Stimulated activated CD4-positive, alpha-beta T cell treated with anti-CD3 and anti-CD28 coated beads, Interleukin-15, amount 100 ng/mL, for 48 hours (primary cell): ENCODE measurements around the gene GAS7.

Experiments used
- DNase-seq, 2 donors: peaks; one replicate each; pipeline ENCODE4 v3.0.0-alpha.2; 2020; ENCODE audit warnings: low read depth in 2 of 2

Gene GAS7

GRCh38 chr17:10048629-10049350 is 149.6 kb downstream of the GAS7 start:
- DNase-seq = no peak

DNA sequence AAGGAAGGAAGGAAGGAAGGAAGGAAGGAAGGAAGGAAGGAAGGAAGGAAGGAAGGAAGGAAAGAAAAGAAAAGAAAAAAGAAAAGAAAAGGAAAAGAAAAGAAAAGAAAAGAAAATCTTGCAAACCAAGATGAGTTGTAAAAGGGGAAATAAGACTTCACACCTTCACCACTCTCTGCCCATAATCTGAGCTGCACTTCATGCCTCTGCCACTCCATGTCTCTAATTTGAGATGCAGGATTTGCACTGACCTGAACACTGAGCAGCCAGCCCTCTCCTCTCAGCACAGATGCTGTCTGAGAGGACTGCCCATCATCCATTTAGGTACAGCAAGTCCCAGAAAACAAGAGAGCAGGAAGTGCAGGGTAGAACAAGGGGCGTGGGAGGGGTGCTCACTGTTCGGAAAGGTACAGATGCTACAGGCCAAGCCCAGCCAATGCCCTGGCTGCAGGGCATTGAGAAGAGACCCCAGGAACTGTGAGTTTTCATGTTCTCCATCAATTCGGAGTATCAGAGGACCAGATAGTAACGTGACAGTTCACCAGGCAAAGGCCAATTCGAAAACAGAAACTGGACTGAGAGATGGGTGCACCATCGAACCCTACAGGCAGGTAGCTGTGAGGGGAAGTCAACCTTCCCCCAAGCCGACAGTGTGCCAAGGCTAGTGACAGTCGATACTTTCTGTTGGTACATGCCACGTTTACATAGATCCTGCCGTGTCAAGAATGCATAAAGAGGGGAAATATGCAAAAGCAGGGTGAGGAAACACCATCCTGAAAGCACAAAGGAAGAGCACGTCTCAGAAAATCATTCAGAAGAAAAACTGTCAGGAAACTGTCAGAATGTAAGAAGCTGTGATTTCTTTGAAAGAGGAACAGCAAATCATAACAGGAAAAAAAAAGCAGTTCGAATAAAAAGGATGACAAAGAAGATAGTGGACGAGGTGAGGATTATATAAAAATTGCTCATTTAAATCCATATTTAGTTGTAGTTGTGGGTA is 151.3 kb downstream of the GAS7 start:
- no peak for DNase-seq

DNA sequence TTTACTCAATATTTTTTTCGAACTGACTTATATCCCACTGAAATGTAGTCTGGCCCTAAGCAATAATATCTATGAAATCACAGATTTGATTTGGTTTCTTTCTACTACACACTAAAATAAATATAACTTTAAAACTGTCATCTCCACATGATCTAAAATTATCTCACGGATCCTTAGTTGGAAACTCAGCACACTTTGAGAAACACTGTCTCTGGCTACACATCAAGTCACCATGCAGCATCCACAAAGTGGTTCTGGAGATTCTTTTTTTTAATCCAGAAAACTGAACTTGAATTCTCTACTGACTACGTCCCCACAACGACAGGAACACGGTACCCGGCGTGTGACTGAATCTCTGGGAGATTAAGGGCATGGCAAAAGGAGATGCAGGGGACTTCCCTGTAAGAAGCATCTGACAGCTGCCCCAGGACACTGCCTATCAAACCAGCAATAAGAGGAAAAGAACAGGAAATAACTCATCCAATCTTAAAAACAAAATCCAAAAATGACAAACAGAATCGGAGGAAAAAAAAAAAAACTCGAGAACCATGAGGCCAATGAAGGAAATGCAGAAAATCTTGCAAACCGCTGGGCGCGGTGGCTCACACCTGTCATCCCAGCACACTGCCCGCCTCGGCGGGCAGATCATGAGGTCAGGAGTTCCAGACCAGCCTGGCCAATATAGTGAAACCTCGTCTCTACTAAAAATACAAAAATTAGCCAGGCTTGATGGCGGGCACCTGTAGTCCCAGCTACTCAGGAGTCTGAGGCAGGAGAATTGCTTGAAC is 152.3 kb downstream of the GAS7 start:
- no peak for DNase-seq

GRCh38 chr17:10042589-10043244 is 155.7 kb downstream of the GAS7 start:
- no peak for DNase-seq

DNA sequence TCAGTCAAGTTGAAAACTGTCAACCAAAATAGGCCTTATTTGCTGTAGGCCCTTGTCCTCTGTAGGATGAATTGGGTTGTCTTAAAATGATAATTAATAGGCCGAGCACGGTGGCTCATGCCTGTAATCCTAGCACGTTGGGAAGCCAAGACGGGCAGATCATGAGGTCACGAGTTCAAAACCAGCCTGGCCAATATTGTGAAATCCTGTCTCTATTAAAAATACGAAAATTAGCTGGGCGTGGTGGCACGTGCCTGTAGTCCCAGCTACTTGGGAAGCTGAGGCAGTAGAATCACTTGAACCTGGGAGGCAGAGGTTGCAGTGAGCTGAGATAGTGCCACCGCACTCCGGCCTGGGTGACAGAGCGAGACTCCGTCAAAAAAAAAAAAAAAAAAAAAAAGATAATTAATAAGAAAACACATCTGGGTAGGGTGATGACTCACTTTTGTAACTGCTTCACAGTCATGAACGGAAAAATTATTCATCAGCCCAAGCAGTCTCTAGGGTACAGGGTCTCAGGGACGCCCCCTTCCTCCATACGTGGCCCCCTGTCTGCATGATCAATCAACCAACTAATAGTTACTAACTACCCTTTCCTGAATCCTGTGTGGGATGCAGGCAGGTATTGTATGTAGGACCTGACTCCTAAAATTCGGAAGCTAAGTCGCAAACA is 156.4 kb downstream of the GAS7 start:
- DNase-seq = no peak

GRCh38 chr17:10041287-10041612 is 157.2 kb downstream of the GAS7 start:
- DNase-seq = no peak

GRCh38 chr17:10036511-10037061 is 161.8 kb downstream of the GAS7 start:
- DNase-seq = no peak

DNA sequence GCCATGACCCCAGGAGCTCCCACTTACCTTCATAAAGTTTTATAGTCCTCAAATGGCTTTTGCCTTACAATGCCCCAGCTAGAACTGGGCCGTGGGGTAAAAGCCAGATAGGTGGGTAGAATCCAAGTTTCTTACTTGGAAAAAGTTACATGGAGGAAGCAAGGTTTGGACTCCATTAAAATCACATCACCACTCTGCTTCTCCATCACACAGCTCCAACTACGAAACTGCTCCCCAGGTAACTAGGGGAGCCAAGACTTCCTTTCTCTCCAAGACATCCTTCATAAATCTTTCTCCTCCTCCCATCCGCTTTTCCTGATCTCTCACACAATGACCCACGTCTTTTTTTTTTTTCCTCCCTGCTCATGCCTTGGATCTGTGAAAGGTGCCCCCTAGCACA is 162.5 kb downstream of the GAS7 start:
- DNase-seq = no peak

DNA sequence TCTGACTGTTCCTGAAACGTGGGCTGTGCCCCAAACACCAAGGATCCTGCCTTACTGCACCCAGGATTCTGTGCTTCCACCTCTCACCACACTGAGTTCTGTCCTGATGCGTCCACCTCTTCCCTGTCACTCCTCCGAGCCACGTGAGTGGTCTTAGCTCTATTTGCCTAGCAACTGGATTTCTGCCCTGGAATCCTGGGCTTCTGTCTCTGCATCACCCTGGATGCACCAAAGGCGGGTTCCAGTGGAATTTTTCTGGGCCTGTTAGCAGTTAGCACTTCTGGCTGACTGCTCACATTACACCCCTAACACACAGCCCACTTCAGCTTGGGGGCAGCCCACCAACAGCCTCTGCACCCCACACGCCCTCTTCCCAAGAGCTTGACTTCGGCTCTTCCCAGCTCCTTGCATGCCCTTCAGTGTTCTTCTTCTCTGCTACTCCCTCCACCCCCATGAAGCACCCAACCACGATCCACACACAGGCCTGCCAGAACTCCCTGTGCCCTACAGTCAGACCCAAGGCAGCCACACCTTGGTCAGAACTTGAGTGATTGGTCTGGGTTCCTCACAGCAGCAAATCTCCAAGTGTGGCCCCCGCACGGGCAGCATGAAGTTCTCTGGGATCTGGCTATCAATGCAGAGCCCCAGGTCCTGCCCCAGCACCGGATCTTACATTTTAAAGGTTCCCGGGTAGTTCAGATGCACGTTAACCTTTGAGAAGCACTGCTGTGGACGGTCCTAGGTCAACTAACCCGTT is 163.5 kb downstream of the GAS7 start:
- DNase-seq = no peak

DNA sequence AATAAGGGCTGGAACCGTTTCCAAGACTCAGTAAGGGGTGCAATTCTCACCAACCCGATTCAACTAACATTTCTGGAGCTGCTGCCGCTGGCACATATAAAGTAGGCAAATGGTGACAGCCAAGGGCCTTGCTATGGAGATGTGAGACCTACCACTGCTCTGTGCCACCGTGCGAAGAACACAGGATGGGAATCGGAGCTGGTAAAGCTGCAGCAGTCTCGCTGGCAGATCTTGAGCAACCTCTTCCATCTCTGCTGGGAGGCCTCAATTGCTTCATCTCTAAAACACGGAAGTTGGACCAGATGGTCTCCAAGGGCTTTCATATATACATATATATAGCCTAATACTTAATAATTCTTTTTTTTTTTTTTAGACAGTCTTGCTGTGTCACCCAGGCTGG is 164.4 kb downstream of the GAS7 start:
- no peak for DNase-seq

- DNase-seq = no peak
Observed at GRCh38 chr17:10033449-10033848, 165.0 kb downstream of the GAS7 start.

GRCh38 chr17:10032118-10032852 is 166.1 kb downstream of the GAS7 start:
- no peak for DNase-seq

DNA sequence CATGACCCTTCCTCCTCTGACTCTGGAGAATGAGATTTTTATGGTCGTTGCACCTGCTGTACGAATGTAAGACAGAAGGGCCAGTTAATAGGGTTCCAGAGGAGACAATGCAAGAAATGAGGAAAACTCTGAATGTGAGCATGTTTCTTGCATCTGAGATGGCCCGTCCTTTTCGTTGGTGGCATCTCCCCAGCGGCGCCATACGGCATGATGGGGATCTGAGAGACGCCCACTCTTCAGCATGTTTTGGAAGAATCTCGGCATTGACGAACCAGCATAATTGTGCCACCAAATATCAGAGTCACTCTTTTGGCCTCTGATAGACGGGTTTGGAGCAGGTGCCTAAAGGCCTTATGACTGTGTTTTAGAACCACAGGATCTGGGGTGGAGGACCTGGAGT is 166.8 kb downstream of the GAS7 start:
- DNase-seq = no peak

DNA sequence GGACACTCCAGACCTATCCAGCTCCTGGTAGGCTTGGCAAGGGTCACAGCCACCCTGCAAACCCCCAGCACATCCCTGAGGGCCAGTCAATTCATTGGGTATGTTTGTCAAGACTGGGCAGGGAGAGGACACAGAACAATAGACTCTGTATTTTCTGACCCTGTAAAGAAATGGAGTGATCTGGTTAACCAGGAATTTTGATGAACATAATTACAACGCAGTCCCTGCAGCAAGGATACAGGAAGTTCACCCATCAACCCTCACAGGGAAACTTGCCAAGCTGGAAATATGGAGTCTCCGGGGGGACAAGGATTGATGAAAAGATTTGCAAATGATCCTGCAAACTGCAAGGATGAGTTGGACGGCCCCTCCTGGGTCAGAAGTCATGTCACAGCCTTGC is 167.3 kb downstream of the GAS7 start:
- DNase-seq = no peak

GRCh38 chr17:10029129-10029528 is 169.3 kb downstream of the GAS7 start:
- no peak for DNase-seq

DNA sequence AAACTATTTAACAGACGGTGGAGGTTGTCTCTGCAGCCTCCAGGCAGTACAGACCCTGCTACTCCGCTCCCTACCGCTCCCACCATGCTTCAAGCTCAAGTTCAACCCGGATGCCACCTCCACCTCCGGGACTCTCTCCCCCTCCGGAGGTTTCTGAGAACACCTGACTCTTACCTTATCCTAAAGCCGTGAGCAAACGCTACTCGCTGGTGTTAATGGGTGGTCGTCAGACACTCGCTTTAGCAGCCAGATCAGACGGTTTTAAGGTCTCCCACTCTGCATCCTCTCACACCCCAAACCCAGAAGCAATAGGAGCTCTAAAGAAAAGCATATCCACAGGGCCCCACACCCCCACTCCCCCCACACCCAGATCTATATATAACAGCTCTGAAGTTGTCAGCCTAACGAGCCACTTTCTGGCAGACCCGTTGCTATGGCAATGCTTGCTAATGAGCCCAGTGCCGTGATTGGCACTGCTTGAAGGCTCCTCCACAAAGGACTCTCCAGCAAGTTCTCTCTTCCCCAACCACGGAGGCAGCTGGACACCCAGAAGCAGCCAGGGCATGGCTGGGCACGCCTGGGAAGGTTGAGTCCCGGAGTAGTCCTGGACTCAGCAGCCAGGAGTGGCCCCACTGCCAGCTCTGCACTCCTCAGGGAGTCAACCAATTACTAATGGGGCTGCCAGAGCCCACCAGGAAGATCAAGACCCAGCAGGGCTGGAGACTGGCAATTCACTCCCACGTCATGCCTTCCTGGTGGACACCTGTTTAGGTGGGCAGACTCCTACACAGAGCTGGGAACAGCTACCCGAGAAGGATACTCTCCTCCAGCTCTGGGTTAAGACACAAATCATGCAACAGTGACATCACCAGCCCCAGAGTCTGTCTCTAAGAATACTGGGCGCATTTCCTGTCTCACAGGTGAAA is 172.2 kb downstream of the GAS7 start:
- DNase-seq = no peak

DNA sequence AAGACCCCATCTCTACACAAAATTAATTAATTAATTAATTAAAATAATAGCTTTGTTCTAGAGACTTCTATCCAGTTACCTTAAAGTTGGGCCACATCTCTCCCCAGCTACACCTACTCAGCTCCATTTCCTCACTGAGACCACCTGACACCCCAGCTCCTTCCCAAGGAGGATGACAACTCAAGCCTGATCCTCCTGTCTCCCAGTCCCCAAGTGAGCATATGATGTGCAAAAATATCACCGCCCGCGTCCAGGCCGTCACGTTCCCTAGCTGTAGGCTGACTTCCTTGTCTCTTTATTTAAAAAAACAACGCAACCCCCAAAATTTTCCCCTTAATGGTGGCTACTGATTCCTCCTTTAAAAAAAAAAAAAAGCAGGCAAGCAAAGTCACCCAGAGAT is 173.2 kb downstream of the GAS7 start:
- no peak for DNase-seq

DNA sequence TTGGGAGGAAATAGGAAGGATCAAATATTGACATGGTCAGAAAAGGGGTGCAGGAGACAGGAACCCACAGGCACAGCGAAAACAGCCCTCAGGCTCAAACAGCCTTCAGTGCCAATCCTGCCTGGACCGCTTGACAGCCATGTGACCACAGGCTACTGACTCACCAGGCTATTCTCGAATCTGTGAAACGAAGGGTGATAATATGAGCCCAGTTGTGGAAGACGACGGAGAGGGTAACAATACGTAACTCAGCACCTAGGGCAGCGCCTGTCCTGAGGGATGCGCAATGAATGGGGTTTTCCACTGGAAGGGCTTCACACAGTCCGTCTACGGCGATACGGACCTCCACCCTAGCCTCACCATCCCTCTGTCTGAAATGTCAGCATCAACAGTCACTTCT is 176.0 kb downstream of the GAS7 start:
- DNase-seq = no peak
